Cardiac fibroblast (primary cell): Measurements from ENCODE around the gene SMARCD1.

Source experiments
- DNase-seq, 2 donors: peaks; one replicate each; pipeline versions ENCODE4 v3.0.0 to v3.0.0-alpha.2; 2010; ENCODE audit warnings: low read depth in 2 of 2
- H3K4me3 ChIP-seq, 2 donors: replicated peaks in 1 of 2; 1 replicate in 1 of 2; 2 replicates in 1 of 2; pipeline ENCODE4 v1.5.1; 2011; ENCODE audit warnings: low read depth in 2 of 2, low read length in 2 of 2, mild to moderate bottlenecking in 2 of 2, moderate library complexity in 1 of 2
- TF ChIP-seq, protein P1 (sequence below): IDR thresholded peaks from one replicate; pipeline ENCODE4 v1.5.1; 2011; ENCODE audit warnings: low read depth, mild to moderate bottlenecking, low read length, inconsistent platforms

SMARCD1 gene

DNA sequence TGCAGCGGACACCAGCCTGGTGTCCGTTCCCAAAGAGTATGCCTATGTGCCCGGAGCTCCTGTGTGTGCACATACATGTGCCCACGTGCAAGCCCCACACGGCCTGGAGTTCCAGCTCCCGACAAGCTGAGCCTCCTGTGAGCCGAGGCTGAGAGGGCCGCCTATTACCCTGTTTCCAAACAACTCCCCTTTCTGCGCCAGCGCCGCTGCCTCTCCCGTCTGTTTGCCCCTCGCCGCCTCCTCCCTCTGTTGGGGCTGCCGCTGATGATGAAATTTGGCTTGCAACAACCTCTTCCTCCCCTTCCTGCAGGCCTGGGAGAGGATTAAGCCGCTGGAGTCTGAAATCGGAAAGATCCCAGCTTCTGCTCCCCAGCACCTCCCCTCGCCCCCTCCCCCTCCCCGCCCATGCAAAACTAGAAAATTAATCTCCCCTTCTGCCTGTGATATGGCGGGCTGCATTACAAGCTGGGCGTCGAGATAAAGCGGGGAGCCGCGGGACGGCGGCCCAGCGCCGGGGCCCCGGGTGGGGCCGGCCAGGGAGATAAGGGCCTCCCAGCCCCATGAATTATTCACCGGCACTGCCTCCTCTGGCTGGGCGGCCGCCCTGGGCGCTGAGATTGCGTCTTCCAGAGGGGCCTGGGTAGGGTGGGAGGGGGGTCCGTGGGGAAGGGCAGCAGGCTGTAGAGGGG, 34.6 kb upstream of the SMARCD1 start:
- peak overlapping the region; percentile 23 to 28 for H3K4me3 ChIP-seq
- TF ChIP-seq, protein P1, sequence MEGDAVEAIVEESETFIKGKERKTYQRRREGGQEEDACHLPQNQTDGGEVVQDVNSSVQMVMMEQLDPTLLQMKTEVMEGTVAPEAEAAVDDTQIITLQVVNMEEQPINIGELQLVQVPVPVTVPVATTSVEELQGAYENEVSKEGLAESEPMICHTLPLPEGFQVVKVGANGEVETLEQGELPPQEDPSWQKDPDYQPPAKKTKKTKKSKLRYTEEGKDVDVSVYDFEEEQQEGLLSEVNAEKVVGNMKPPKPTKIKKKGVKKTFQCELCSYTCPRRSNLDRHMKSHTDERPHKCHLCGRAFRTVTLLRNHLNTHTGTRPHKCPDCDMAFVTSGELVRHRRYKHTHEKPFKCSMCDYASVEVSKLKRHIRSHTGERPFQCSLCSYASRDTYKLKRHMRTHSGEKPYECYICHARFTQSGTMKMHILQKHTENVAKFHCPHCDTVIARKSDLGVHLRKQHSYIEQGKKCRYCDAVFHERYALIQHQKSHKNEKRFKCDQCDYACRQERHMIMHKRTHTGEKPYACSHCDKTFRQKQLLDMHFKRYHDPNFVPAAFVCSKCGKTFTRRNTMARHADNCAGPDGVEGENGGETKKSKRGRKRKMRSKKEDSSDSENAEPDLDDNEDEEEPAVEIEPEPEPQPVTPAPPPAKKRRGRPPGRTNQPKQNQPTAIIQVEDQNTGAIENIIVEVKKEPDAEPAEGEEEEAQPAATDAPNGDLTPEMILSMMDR = no peak
- DNase-seq = peak; percentile 66 to 93

DNA sequence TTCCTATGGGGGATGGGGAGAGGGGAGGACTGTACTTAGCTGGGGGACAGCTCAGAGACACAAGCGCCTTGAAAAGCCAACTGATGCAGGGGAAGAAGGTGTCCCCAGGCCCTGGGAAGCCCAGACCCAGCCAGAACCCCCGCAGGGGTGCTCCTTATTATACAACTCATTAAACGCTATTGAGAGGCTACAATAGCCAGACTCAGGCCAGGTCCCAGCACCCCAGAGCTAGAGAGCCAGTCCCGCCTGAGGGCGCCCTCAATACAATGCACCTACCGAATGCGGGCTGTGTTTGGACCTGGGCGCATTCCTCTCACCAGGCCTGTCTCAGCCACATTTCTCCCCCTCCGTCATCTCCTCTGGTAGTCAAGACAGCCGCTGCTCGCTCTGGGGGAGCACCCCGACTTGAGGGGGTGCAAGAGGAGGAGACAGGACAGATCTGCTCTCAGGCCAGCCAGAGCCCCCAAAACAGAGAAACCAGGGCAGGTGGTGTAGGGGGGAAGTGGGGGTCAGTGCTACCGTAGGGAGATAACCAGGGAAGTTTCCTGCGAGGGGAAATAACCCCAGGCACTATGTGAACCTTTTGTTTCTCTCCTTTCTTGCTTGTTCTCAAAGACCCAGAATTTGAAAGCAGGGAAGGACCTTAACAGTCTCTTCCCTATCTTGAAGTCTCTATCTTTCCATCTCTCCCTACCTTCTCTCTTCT, 33.9 kb upstream of the SMARCD1 start:
- TF ChIP-seq, protein P1 = no peak
- H3K4me3 ChIP-seq = no peak overlapping the region
- no peak for DNase-seq

DNA sequence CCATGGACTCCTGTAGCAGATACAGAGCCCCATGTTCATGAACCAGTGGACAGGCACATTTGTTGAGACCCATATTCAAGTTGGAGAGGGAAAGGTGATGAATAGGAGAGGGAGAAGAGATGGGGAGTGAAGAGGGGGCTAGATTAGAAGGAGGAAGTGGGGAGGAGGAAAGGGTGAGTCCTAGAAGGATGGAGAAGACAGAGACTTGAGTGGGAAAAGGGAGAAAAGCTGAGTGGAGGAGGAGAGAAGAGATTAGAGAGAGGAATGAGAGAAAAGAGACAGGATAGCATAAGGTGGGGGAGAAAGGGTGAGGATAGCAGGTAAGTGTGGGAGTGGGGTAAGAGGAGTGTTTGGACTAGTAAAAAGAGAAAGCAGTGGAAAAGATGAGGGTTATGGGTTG, 32.6 kb upstream of the SMARCD1 start:
- no peak overlapping the region for H3K4me3 ChIP-seq
- TF ChIP-seq, protein P1 = no peak
- DNase-seq = no peak

DNA sequence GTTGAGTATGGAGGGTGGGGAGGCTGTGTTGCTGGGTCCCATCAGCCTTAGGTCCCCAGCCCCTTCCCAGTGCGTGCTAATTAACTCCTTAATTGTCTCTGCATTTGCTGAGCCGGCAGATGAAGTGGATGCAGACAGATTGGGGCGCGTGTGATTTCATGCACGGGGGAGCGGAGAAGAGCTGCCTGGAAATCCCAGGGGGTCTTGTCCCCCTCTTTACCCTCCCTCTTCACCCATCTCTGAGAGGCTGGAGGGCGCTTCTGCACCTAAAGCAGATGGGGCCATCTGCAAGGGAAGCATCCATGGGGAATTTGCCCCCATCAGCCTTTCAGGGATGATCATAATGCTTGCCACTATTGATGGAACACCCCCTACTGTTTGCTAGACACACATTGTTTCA, 32.2 kb upstream of the SMARCD1 start:
- TF ChIP-seq, protein P1 = no peak
- no peak for DNase-seq
- H3K4me3 ChIP-seq = no peak overlapping the region

DNA sequence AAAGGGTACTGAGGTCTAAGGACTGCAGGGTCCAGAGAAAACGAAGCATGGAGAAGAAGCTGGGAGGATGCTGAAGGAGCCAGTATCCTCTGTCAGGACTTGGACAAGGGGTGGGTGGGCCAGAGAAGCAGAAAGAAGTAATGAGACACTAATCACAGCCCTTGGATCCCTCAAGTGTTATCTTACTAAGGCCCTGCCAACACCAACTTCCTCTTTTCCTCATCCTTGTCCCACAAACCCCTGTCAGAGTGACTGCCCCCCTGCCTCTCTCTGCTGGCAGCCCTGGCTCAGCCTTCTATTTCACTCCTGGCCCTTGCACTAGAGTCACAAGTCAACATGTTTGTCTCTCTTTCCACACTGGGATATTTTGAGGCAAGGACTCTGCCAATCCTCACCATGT, 31.6 kb upstream of the SMARCD1 start:
- H3K4me3 ChIP-seq = no peak overlapping the region
- TF ChIP-seq, protein P1 = no peak
- no peak for DNase-seq

DNA sequence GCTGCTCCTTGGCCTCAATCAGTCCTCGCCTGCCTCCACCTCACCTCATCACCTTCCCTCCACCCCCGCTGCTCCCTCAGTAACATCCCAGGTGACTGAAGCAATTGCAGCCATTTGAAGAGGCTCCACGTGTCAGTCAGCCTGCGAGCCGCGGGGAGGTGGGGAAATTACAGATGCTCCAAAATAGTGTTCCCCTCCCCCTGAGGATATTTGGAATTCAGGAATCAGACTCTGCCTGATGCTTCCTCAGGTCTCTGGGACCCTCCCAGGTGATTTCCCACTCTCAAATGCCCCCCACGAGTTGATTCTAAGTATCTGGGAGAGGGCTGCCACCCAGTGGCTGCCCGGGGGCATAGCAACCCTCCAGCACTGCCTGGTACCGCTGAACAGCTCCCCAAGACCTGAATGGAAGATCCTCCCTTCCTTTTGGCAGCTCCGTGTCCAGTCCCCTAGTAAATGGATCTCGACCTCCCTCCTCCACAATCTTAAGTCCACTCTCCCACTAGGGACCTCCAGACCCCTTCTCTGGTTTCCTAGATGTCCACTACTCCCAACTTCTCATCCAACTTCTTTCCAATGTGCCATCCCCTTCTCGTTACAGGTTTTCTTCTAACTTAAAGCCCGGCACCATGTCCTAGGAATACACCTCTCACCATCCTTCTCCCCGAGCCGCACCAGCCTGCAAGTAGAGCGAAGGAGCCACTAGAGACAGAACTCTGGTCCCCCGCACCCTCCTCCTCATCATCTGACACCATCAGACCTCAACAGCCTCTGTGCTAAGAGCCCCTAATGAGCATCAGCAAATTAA, 29.1 kb upstream of the SMARCD1 start:
- TF ChIP-seq, protein P1 = peak; percentile 99
- DNase-seq = peak; percentile 54 to 56
- no peak overlapping the region for H3K4me3 ChIP-seq
